Posterior vena cava (tissue), 2 donors: Measurements from ENCODE around the gene STEEP1. TPM values are rescaled to one million over a fixed set of nuclear protein-coding genes. Genes with fewer than 3 reads are reported as not detected.

Experiments used
- DNase-seq: peaks from one replicate; pipeline ENCODE4 v3.0.0-alpha.2; 2020; ENCODE audit warnings: low spot score
- intact Hi-C, 2 donors: fragments of 100-400 bp; cut with DNase I; formaldehyde crosslinking; loops; one replicate each; pipeline versions ENCODE4 v1.14.1 to v1.14.2; 2022 to 2023
- long read RNA-seq, 2 donors: library from polyadenylated mRNA; unstranded; transcript quantifications; one replicate each; pipeline ENCODE4 v2.0.0, GENCODE V29; 2020 to 2021
- total RNA-seq, 2 donors: library from RNA; stranded (reverse); fragmentation: NEBNext Ultra II Directional; extraction: Animal tissue kit (Norgen Biotek cat#: 25700); gene quantifications; one replicate each; pipeline ENCODE4 v1.2.1, GENCODE V29; 2021
- donor health status: DM: yes; HTN: yes; CAD: no.
- donor health status: DM: yes; HTN: yes; CAD: no.

Gene STEEP1
- 10 to 100 TPM; 13.6 to 15.1 TPM for total RNA-seq
- long read RNA-seq, donor 1, partial matches to known transcripts = 0 of 1 reads
- long read RNA-seq, donor 1, other reads (novel, unspliced or antisense) = 1 of 1 reads
- long read RNA-seq, donor 2 = 0 reads

DNA sequence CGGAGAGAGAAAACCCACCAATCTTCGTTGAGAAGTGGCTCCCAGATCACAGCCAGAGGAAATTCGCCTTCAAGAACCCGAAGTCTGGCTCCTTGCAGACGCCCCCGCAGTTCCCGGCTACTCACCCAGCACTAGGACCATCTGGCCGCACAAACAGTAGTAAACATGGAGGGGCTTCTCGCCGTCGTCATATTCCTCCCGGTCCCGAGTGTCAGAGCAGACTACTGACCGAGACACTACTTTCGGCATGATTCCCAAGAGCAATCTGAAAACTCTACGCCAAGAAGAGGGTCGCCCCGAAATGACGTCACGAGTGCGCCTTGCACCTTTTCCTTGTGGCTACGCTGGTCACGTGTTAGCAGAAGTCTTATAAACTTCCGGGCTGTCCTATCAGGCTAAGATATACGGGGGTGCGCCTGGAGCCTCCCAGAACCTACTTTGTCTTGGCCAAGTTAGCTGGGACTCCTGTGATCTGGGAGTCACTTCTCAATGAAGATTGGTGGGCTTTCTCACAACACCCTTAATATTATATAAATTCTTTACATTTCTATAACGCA lies at the start of gene STEEP1:
TSS of gene STEEP1 (minus strand) at position 303 of the 557 bp plus-strand sequence. CDS start at position 249, 54 bp downstream.
- peak; percentile 95 for DNase-seq
- intact Hi-C loops = no loop called here

DNA sequence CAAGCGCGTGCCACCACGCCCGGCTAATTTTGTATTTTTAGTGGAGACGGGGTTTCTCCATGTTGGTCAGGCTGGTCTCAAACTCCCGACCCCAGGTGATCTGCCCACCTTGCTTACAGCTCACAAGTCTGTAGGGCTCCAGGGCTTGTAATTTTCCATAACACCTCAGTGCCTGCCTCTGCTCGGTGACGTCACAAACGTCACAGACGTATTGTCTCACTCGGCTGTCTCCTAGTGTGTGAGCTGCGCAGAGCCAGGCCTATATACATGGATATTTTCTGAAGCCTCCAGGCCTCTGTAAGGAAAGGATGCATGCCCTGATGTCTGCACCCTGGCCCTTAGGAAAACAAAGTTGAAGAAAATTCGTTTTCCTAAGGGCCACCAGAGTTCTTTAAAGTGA lies 49.6 kb upstream of the STEEP1 start:
- intact Hi-C loops = no loop called here
- DNase-seq = no peak

DNA sequence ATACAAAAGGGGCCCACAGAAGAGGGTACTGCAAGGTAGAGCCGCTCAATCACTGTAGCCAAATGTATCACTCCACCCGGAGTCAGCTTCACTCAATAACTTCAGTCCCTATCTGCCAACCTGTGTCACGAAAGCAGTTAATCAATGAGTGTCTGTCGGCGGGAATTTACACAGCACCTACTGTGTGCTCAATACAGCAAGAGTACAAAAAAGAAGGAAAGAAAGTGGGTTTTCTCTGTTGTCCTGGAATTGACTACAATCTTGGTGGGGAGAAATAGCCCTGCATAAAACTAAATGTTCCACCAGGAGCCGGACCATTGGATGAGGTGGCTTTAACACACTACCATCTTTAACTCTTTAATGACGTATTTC lies 41.8 kb upstream of the STEEP1 start:
- DNase-seq = no peak
- intact Hi-C loops = no loop called here

DNA sequence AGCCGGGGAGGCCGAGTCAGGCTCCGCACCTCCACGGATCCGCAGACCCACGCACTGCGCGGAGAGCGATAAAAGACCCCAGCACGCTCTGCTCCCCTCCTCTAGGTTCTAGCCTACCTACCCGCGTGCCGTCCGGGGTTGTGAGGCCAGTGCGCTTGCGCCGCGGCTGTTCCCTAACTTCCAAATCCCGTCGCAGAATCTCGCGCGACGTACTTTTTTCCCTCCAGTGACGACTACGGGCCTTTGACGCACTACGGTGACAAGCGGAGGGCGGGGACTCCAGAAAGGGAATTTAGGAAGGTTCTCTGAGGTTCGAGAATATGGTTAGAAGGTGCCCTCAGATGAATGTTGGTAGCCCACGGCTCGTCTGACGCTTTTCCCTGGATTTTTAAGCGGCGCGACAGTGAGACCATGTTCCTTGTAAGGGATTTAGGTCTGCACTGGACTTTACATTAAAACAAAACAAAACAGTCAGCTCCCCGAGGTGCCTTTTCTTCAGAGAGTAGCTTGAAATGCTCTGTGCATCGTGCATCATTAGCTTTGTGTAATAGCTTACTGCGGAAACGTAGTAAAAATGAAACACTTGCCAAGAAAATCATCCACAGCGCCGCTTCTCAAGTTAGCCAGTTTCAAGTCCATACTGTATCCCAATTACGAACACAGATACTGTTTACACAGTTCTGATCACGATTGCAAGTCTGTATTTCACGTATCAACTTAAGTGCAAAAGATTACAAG lies 41.2 kb upstream of the STEEP1 start, which contains the start of gene NKRF:
TSS of gene NKRF (minus strand) at position 145 of the 738 bp plus-strand sequence.
- DNase-seq = peak; percentile 97
- intact Hi-C loops = no loop called here

DNA sequence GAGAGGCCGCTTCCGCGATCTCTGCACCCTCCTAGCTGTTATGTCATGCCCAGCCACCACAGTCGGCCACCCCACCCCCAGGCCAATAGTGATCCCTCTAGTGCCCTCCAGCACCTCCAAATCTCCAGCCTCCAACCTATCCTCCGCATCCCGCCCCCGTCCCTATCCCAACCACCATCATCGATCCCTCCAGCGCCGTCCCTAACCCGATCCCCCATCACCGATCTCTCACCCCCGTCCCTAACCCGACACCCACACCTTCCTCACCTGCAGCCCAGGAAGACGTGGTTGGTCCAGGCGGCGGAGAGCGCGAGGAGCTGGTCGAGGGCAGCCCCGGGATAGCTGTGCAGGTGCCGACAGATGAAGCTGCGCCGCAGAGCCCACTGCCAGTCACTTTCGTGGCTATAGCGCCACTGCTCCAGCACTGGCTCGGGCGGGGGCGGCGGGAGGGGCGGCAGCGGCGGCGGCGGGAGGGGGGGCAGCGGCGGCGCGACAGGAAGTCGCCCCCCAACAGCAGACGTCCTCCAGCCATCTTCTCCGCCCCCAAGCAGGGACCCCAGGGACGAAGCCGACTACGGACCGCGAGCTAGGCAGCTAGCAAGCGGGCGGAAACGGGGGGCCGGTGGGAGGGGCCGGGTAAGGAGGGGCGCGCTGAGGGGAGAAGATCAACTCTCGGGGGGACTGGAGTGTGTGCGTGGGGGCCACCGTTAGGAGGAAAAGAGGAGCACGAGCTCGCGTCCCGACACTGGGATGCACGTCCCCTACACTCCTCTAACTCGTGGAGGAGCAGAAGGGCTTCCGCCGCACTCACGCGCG lies 40.5 kb upstream of the STEEP1 start:
- DNase-seq = no peak
- intact Hi-C loops = no loop called here

DNA sequence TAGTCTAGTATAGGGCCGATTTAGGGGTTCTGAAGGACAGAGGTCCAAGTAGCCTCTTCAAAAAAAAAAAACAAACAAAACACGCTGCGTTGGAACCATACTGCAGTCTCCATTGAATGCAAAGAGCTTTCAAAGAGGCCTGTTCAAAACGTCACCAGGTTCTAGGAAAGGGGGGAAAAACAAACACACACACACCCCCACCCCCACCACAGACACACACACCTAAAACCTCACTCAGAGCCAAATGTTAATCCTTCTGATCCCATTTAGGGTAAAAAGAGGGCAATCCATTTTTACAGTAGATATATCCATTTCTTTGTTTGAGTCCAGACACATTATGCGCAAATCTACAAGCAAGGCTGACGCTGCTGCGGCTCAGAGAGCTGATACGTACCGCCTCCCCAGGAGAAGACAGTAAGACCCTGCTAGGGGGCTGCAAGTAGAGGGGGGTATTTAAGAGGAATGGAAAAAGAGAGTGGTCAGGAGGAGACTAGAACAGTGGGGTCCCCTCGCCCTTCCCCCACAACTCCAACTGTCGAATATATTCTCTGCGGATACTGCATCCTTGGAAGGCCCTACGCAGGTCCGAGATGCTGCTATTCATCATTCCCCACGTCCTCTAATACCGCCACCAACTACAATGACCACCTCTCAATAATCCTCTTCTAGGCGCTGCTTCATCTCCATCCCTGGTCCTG lies 39.7 kb upstream of the STEEP1 start:
- no peak for DNase-seq
- intact Hi-C loops = no loop called here

DNA sequence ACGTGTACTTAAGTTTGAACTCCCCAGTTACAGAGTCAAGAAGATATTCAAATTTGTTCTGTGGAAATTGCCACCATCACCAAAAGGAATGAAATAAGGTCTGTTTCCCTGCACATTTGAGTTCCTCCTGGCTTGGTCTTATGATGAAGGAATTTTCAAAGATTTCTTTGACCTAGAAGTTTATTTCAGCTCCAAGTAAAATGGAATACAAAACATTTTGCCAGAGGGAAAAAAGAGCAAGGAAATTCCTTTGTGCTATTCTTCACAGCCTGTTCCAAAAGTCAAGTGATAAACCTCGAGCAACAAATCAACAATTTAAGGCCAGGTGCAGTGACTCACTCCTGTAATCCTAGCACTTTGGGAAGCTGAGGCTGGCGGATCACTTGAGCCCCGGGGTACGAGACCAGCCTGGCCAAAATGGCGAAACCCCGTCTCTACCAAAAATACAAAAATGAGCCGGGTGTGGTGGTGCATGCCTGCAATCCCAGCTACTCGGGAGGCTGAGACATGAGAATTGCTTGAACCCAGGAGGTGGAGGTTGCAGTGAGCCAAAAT lies 37.6 kb upstream of the STEEP1 start:
- intact Hi-C loops = no loop called here

DNA sequence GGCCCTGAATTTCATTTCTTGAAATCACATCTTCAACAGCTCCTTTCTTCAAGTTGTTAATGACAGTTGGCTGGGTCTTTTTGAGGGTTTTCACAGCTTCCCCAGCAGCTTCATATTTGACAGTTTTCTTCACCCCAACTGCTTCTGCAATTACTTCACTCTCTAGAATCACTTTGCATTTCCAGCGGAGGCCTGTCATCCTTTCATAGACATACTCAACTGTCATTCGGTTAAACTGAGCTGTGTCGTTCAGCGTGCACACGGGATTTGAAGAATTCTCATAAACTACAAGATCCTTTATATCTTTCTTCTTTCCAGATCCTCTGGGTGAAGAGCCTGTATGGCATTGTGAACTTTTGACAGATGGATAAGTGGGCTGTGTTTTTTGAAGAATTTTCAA lies 24.6 kb upstream of the STEEP1 start:
- DNase-seq = no peak
- intact Hi-C loops = no loop called here

More for the DNA sequence above, 37.6 kb upstream of the STEEP1 start:
- no peak for DNase-seq

DNA sequence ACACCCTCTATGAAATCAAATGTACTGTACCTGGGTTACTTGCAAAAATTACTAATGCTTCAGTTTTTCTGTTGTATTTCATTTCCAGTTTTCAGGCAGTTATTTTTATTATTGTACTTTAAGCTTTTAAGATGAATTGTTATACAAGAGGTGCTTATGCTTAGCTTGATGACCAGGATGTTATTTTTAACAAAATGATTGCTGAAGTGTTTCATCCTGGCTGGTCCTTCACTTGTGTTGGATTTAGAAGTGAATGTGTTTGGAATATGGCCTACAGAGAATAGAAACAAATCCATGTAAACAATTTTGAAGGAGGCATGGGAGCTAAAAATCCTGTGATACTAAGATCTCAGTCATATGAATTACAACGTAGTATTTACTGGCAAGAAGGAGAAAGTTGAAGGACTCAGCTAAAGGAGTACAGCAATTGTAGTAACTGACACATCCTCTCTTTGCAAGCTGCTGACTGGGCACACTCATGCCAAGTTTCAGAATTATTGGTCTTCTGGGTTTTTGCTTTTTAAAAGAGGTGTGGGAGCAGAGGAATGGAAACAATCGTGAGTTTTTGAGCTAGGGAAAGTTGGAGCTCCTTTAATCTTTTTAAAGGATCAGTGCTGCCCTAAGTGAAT lies 18.3 kb upstream of the STEEP1 start:
- intact Hi-C loops = no loop called here
- DNase-seq = no peak

DNA sequence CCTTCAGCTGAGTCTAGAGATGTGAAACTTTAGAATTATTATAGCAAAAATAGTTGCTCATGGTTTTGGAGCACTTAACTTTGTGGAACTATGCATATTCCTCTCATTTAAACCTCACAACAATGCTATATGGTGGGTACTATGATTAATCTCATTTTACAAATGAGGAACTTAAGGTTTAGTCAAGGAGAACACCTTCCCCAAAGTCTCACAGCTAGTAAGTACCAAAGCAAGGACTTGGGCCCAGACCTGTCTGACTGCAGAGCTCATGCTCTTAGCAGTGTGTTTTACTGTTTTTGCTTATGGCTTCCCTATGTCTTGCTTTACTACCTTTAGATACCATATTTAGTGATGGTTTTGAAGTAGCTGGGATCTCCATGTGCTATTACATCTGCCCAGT lies 14.2 kb upstream of the STEEP1 start:
- intact Hi-C loops = no loop called here
- DNase-seq = no peak

DNA sequence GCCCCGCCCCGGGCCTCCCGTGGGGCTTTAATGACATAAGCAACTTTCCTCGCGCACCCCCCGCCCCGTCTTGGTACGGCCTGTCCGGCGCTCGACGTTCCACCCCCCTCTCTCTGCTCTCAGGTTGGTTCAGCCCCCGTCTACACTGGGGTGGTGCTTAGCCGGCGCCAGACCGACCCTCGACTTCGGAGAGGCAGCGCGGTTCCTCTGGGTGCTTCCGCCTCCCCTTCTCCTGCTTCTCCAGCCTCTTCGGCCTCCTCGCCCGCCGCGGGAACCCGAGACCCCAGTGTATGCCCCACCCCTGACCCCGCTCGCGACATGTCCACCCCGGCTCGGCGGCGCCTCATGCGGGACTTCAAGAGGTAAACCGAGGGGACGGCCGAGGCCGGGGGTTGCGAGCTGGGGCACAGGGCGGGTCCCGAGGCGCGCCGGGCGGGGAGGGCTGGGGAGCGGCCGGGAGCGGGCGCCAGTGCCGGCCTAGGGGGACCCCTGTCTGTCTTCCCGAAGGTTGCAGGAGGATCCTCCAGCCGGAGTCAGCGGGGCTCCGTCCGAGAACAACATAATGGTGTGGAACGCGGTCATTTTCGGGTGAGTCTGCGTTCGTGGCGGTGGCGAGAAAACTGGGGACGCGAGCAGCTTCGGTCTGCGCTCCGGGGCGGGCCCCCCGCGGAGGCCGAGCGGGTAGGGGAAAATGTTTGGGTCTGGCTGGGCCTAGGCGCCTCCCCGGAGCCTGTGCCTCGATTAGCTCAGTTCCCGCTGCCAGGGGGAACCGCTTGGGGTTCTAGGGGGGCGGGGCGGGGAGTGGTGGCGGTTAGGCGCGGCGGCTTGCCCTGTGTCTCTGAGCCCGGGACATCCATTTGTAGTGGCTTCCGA lies 9.4 kb upstream of the STEEP1 start, which contains the start of gene UBE2A:
TSS of gene UBE2A (plus strand) at position 170 of the 873 bp plus-strand sequence. CDS start at position 319, 149 bp downstream.
- peak; percentile 96 for DNase-seq
- intact Hi-C loops = no loop called here

DNA sequence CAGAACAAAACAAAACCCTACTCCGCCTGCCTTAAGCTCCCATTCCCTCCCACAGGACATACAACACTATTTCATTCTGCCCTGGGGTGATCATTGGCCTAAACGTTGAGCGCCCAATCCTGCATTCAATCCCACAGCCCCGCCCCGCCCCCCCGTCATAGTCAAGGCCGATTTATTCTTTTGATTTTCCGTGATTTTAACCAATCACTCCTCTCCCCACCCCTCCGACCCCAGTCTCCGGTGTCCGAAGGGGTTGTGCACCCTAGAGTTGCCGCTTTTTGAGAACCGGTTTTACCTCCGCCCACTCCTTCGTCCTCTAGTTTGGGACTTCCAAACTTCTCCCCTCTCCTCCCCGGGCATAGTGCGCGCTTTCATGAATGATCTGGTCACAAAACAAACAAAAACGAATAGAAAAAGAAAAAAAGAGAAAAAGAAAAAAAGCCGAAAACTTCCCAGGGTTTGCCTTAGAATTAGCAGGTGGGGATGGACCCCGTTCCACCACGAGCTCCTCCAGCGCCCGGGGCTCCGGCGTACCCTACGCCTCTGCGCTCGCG lies 8.7 kb upstream of the STEEP1 start:
- intact Hi-C loops = no loop called here
- DNase-seq = no peak

DNA sequence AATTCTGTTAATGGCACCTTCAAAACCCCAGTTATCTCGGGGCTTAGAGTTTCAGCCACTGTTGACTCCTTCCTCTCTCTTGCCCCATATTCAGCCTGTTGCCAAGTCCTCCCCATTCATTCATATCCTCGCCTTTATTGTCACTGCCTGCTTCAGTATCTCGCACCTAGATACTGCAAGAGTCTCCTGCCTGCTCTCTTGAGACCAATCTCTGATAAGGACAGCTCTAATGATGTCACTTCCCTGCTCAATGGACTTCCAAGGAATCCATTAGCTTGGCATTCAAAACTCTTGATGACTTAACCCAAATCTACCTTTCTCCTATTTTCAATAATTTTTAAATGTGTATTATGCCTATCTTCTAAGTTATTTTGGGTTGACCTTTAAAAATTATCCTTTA lies 8.0 kb upstream of the STEEP1 start:
- no peak for DNase-seq
- intact Hi-C loops = no loop called here

DNA sequence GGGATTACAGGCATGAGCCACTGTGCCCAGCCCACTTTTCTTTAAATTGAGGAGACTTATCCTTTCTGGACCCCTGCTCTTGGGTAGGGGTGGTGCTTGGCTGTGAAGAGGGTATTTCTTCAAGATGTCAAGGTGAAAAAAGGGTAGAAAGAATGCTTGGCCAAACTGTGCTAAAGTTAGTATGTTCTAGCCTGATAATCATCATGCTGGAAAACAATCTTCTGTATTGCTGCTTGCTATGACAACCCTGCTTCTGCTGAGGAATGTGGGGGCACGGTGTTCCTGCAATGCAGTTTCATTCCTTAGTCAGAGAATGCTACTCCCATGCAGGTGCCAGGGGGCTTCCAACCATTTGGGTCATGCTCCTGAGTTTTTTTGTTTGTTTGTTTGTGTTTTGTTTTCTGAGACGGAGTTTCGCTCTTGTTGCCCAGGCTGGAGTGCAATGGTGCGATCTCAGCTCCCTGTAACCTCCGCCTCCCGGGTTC lies 5.2 kb upstream of the STEEP1 start:
- intact Hi-C loops = no loop called here
- no peak for DNase-seq

DNA sequence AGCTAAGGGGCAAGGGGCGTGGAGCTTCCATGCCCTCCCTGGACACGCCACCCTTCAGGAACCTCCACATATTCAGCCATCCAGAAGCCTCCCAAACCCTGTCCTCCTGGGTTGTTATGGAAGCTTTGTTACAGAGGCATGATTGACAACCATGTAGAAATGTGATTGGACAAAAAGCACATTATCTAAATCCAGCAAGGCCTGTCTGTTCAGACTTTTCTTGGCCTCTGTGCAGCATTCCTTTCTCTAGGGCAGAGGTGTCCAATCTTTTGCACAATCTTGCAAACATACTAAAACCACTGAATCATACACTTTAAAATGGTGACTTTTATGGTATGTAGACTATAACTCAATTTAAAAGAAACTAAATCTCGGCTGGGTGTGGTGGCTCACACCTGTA lies 12.7 kb downstream of the STEEP1 start:
- intact Hi-C loops = no loop called here
- DNase-seq = no peak

DNA sequence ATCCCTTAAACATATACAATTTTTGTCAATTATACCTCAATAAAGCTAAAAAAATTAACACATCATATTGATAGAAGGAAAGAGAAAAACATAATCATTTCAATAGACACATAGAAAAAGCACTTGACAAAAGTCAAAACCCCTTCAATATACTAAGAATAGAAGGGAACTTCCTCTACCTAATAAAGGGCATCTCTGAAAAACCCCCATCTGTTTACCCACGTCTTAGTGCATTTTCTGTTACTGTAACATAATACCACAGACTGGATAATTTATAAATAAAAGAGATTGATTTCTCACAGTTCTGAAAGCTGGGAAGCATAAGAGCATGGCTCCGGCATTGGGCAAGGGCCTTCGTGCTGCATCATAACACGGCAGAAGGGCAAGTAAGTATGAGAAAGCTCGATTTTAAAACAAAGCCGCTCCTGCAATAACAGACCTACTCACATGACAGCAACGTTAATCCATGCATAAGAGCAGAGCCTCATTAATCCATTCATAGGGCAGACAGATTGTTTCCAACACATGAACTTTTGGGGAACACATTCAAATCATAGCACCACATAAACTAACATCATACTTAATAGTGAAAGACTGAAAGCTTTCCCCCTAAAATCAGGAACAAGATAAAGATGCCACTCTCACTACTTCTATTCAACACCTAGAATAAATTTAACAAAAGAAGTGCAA lies 15.7 kb downstream of the STEEP1 start:
- intact Hi-C loops = no loop called here
- DNase-seq = no peak

DNA sequence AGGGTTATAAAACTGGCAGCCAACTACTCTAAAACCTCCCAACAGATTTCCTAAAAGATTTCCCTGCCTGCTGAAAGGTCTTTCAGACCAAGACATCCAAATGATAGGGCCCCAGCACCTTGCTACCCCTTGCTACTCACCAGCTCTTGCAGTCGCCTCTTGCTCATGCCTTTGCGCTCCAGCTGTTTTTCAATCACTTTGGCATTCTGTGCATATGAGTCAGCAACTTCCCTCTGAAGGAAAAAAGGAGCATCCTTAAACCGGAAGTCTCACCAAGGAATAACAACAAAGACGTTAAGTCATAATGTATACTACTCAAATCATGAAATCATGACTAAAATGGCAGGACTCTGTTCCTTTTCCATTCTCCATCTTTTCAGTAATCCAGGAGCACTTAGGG lies 24.0 kb downstream of the STEEP1 start:
- intact Hi-C loops = no loop called here
- no peak for DNase-seq
